DOHH2 (cell line): ENCODE data around the gene HEATR5A.

Experiments used
- EZH2phosphoT487 ChIP-seq: fragments of 200-600 bp; sonication (generic); IDR thresholded peaks from 2 replicates; pipeline ENCODE4 v1.6.1; 2017; ENCODE audit warnings: borderline replicate concordance, mild to moderate bottlenecking, antibody characterized with exemption, low read length, moderate library complexity, mixed read lengths
- TF ChIP-seq, protein P1 (sequence below): fragments of 200-600 bp; sonication (generic); IDR thresholded peaks from one replicate; pipeline ENCODE4 v1.5.1; 2014; ENCODE audit warnings: antibody characterized with exemption, mild to moderate bottlenecking, low read depth, low read length; ENCODE audit not compliant: poor library complexity, severe bottlenecking

- TF ChIP-seq, protein P1, sequence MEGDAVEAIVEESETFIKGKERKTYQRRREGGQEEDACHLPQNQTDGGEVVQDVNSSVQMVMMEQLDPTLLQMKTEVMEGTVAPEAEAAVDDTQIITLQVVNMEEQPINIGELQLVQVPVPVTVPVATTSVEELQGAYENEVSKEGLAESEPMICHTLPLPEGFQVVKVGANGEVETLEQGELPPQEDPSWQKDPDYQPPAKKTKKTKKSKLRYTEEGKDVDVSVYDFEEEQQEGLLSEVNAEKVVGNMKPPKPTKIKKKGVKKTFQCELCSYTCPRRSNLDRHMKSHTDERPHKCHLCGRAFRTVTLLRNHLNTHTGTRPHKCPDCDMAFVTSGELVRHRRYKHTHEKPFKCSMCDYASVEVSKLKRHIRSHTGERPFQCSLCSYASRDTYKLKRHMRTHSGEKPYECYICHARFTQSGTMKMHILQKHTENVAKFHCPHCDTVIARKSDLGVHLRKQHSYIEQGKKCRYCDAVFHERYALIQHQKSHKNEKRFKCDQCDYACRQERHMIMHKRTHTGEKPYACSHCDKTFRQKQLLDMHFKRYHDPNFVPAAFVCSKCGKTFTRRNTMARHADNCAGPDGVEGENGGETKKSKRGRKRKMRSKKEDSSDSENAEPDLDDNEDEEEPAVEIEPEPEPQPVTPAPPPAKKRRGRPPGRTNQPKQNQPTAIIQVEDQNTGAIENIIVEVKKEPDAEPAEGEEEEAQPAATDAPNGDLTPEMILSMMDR, result no peak
- no peak for TF ChIP-seq EZH2phosphoT487
These were observed 10.2 kb downstream of the HEATR5A start for GRCh38 chr14:31410048-31410650.
